SIG-M5 (cell line): ENCODE measurements around the gene GBE1.

Source experiments
- DNase-seq: peaks from one replicate; lab custom pipeline; 2025; lab: John Stamatoyannopoulos, UW

The GBE1 gene

DNA sequence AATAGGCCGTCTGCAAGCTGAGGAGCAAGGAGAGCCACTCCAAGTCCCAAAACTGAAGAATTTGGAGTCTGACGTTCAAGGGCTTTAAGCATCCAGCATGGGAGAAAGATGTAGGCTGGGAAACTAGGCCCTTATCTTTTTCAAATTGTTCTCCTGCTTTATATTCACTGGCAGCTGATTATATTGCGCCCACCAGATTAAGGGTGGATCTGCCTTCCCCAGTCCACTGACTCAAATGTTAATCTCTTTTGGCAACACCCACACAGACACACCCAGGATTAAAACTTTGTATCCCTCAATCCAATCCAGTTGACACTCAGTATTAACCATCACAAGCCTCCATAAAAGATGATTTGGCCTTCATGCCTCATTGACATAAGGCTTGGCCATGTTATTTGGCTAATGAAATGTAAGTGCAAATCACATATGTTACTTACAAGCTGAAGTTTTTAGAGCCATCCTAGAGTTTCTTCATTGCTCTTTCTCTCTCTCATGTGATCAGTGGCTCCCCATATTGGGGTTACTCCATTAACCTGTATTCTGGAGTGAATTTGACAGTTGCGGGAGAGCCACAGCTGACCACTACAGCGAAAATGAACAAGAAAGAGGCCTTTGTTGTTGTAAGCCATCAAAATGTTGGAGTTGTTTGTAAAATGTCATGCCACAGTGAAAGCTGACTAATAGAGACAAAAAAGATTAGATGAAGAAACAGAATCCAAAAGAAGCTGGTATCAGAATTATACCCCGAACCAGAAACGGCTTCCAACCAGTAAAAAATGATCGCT is 61.7 kb downstream of the GBE1 start:
- DNase-seq = no peak

DNA sequence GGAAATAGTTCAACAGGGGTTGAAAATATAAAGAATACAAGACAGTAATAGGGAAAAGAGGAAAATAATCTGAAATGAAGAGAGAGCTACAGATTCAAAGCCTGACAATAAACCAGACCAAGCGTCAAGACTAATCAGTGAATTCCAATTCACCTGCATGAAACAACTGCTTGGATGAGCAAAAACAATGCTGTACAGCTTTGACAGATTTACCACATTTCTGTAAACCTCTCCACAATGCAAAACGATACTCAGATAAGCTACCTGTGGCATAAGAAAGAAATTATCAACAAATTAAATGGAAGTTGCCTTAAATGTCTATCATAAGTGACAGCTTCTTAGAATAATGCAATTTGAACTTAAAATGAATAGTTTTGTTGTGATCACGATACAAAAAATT is 65.4 kb downstream of the GBE1 start:
- no peak for DNase-seq

DNA sequence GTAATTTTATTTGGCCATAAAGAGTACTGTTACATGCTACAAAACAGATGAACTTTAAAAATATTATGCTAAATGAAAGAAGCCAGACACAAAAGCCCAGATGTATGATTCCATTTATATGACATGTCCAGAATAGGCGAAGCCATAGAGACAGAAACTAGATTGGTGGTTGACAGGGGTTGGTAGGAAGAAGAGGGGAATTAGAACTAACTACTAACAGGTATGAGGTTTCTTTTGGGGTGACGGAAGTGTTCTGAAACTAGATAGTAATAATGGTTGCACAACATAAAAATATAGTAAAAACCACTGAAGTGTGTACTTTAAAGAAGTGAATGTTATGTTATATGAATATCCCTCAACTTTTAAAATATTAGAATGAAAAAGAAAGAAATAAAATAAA is 66.1 kb downstream of the GBE1 start:
- no peak for DNase-seq

GRCh38 chr3:81694662-81695061 is 66.8 kb downstream of the GBE1 start:
- DNase-seq = no peak

GRCh38 chr3:81692766-81693165 is 68.7 kb downstream of the GBE1 start:
- DNase-seq = no peak

DNA sequence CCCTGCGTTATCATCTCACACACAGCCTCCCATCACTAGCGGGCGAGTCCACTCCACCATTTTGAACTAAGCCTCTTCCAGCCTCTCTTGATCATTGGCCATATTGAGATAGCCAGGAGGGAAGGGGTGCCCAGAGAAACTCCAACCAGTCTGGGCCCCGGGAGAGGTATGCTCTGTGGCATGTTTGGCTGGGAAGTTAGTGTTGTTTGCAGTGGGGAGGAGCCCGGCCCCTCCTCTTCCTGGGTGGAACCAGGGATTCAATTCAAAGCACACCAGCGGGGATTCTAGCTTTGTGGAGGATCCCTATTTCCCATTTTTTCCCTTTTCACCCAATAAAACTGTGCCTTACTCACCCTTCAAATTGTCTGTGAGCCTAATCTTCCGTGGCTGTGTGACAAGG is 71.8 kb downstream of the GBE1 start:
- DNase-seq = no peak

- no peak for DNase-seq
Observed at GRCh38 chr3:81684751-81685395, 76.6 kb downstream of the GBE1 start.

- no peak for DNase-seq
Observed at GRCh38 chr3:81676706-81677456, 84.6 kb downstream of the GBE1 start.

- no peak for DNase-seq
Observed at GRCh38 chr3:81674690-81675089, 86.8 kb downstream of the GBE1 start.

DNA sequence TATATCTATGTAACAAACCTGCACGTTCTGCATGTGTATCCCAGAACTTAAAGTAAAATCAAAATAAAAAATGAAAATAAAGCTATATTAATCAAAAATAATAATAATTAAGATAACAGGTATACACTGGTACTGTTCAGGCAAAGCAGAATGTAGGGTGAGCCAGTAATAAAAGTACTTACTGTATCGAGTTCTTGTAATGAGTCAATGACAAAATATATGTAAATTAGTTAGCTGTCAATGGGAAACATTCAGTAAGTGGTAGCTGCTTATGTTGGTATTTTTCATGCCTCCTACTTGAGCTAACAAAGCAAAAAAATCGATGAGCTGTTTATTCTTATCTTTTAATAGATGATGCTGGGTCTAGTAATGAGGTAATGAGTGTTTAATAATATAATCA is 93.2 kb downstream of the GBE1 start:
- DNase-seq = no peak

DNA sequence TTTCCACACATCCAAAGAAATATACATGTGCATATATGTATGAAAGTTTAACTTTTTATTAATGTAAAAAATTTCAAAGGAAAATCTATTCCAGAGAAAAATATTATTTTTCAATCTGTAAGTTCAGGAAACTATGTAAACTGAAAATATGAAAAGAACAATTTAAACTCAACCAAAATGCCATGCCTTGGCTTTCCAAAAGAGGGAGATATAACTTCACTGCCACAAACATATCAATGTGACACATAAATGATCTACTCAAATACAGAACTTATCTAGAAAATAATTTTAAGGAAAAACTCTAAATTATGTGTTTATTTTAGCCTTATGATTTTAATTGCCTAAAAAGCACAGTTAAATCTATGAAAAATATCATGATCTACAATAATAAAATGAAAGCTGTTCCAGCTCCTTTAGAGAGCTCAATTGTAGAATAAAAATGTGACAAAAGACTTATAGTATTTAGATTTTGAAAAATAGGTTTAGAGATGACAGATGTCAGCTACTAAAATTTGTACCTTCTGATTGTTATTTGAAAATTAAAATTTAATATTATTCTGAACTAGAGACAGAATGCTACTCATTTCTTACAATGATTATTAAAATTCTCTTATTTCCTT is 94.8 kb downstream of the GBE1 start:
- DNase-seq = no peak

DNA sequence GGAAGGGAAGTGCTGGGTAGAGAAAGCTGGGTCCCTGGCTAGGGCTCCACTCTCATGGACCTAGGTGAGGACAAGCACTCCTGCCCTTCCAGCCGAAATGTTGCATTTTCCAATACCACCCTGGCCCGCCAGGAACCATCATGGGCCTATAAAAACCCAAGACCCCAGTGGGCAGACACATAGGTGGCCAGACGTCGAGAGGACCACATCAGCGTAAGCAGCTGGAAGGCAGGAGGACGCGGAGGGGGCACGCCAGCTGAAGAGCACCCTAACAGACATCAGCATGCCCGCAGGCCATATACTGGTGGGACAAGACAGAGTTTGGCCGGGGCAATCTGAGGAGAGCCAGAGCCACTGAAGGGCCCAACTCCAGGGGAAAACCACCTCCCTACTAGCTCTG is 98.3 kb downstream of the GBE1 start:
- no peak for DNase-seq

DNA sequence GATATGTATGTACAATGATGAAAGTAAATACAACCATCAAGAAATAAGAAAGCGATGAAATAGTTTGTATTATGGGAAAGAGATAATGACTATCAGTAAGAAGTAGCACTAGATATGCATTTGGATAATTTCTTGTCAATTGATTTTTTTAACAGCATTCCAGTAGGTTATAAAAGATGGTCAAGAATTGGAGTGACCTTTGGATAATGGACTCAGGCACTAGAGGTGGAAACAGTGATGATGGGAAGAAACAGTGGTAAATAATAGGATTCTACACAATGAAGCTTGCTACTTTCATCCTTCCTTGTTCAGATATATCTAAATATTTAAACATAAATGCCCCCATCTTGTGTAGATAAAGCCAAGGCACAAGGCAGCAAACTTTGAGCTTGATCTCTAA is 101.4 kb downstream of the GBE1 start:
- DNase-seq = no peak

GRCh38 chr3:81658322-81658997 is 103.0 kb downstream of the GBE1 start:
- DNase-seq = no peak

- no peak for DNase-seq
Observed at GRCh38 chr3:81651139-81651538, 110.3 kb downstream of the GBE1 start.

DNA sequence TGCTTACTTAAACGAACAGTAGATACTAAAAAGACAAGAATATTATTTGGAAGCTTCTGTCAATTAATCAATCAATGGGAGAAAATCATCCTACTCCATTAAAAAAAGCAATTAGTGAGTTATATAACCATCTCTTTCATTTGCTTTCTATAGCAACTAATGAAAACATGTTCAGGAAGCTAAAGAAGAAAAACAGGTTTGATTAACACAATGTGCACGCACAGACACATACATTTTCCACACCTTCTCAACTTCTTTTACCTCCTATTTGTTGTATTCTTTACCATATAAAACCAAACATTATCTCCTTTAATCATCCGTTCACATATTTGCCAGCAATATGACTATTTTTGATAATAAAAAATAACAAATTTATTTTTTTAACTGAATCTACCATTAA is 111.3 kb downstream of the GBE1 start:
- DNase-seq = no peak

DNA sequence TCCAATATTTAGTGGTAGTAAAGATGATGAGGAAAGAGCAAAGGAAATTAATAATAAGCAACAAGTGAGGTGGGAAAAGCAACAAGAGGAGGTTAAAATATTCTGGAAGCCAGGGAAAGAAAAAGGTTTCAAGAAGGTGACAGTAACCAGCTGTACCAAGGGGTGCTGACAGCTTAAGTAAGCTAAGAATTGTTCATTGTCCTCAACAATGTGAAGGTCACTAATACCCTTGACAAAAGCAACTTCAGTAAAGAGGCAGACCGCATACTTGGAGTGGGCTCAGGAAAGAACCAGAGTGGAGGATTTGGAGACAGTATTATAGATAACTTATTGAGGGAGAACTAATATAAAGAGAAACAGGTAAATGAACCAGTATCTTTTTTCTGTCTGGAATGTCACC is 116.2 kb downstream of the GBE1 start:
- DNase-seq = no peak

- DNase-seq = no peak
Observed at GRCh38 chr3:81643721-81644120, 117.7 kb downstream of the GBE1 start.

- no peak for DNase-seq
Observed at GRCh38 chr3:81638480-81638879, 123.0 kb downstream of the GBE1 start.

- DNase-seq = no peak
Observed at GRCh38 chr3:81632659-81633058, 128.8 kb downstream of the GBE1 start.

DNA sequence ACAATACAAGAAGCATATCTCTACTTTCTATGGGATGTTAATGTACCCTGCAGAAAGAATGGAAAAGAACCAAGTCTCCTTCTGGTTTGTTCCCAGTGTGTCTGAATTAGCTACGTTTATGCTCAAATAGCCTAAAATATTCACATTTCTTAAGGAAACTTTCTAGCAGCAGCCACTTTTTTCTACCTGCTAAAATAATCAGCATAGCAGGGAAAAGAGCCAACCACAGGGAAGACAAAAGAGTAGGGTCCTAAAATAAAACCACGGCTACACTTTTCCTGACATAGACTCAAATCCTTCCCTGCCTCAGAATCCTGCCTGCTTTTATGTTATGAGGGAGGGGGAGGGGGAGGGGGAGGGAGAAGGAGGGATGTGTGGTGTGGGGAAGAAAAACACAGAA is 136.7 kb downstream of the GBE1 start:
- DNase-seq = no peak

GRCh38 chr3:81622395-81622794 is 139.1 kb downstream of the GBE1 start:
- DNase-seq = no peak
